H9 (cell line): ENCODE results near the gene XPR1. TPM values are rescaled to one million over a fixed set of nuclear protein-coding genes. Genes with fewer than 3 reads are reported as not detected.

Experiments
- DNase-seq: peaks from one replicate; pipeline ENCODE4 v3.0.0-alpha.2; 2017
- H2AFZ ChIP-seq: one replicate; pipeline ENCODE4 v1.6.1; 2013; ENCODE audit warnings: mild to moderate bottlenecking, low read length, control low read depth, moderate library complexity
- H2AK5ac ChIP-seq: 2 replicates; pipeline ENCODE4 v1.6.1; 2013; ENCODE audit warnings: low read length, control low read depth, mixed read lengths; ENCODE audit not compliant: insufficient read length
- H2BK120ac ChIP-seq: one replicate; pipeline ENCODE4 v1.6.1; 2013; ENCODE audit warnings: low read depth, mild to moderate bottlenecking, low read length, control low read depth, inconsistent platforms; ENCODE audit not compliant: poor library complexity, severe bottlenecking
- H2BK12ac ChIP-seq: 2 replicates; pipeline ENCODE4 v1.6.1; 2013; ENCODE audit warnings: low read length, control low read depth, mixed read lengths, low read depth; ENCODE audit not compliant: insufficient read length
- H2BK15ac ChIP-seq: 2 replicates; pipeline ENCODE4 v1.6.1; 2013; ENCODE audit warnings: low read depth, low read length, control low read depth
- H2BK20ac ChIP-seq: one replicate; pipeline ENCODE4 v1.6.1; 2013; ENCODE audit warnings: low read depth, mild to moderate bottlenecking, low read length, control low read depth, inconsistent platforms; ENCODE audit not compliant: poor library complexity, severe bottlenecking
- H2BK5ac ChIP-seq: 2 replicates; pipeline ENCODE4 v1.6.1; 2013; ENCODE audit warnings: low read length, control low read depth, mixed read lengths; ENCODE audit not compliant: insufficient read length
- H3K14ac ChIP-seq: 2 replicates; pipeline ENCODE4 v1.6.1; 2013; ENCODE audit warnings: low read length, control low read depth; ENCODE audit not compliant: insufficient read depth
- H3K18ac ChIP-seq: 2 replicates; pipeline ENCODE4 v1.6.1; 2013; ENCODE audit warnings: low read depth, mild to moderate bottlenecking, mixed read lengths, low read length, control low read depth; ENCODE audit not compliant: insufficient read length
- H3K23ac ChIP-seq: 2 replicates; pipeline ENCODE4 v1.6.1; 2013; ENCODE audit warnings: low read length, control low read depth, mixed read lengths, low read depth; ENCODE audit not compliant: insufficient read length
- H3K23me2 ChIP-seq: 2 replicates; pipeline ENCODE4 v1.6.1; 2013; ENCODE audit warnings: low read depth, mild to moderate bottlenecking, mixed read lengths, low read length, control low read depth; ENCODE audit not compliant: insufficient read length, poor library complexity, severe bottlenecking
- H3K27ac ChIP-seq: 2 replicates; pipeline ENCODE4 v1.5.1; 2013; ENCODE audit warnings: low read length, control low read depth, mixed read lengths, low read depth; ENCODE audit not compliant: insufficient read length
- H3K27me3 ChIP-seq: 2 replicates; pipeline ENCODE4 v1.6.1; 2013; ENCODE audit warnings: low read length, control low read depth, inconsistent platforms; ENCODE audit not compliant: insufficient read depth
- H3K4ac ChIP-seq: 2 replicates; pipeline ENCODE4 v1.6.1; 2013; ENCODE audit warnings: low read depth, mild to moderate bottlenecking, control low read depth, inconsistent platforms, low read length, moderate library complexity
- H3K4me1 ChIP-seq: 2 replicates; pipeline ENCODE4 v1.6.1; 2013; ENCODE audit warnings: low read length, control low read depth, inconsistent platforms; ENCODE audit not compliant: insufficient read depth
- H3K4me2 ChIP-seq: 2 replicates; pipeline ENCODE4 v1.6.1; 2013; ENCODE audit warnings: low read length, control low read depth, mixed read lengths; ENCODE audit not compliant: insufficient read length, insufficient read depth
- H3K56ac ChIP-seq: 2 replicates; pipeline ENCODE4 v1.6.1; 2013; ENCODE audit warnings: low read depth, mild to moderate bottlenecking, mixed read lengths, low read length, control low read depth; ENCODE audit not compliant: insufficient read length
- H3K79me1 ChIP-seq: 2 replicates; pipeline ENCODE4 v1.6.1; 2013; ENCODE audit warnings: low read depth, mild to moderate bottlenecking, moderate library complexity, low read length, control low read depth, inconsistent platforms; ENCODE audit not compliant: insufficient read depth, poor library complexity, severe bottlenecking
- H3K79me2 ChIP-seq: 2 replicates; pipeline ENCODE4 v1.6.1; 2013; ENCODE audit warnings: low read length, control low read depth, inconsistent platforms; ENCODE audit not compliant: insufficient read depth
- H3K9ac ChIP-seq: 2 replicates; pipeline ENCODE4 v1.6.1; 2013; ENCODE audit warnings: low read length, control low read depth, mixed read lengths; ENCODE audit not compliant: insufficient read length; ENCODE audit errors: extremely low read depth
- H3K9me3 ChIP-seq: one replicate; pipeline ENCODE4 v1.6.1; 2013; ENCODE audit warnings: low read depth, low read length, inconsistent platforms; ENCODE audit not compliant: control insufficient read depth
- H3T11ph ChIP-seq: one replicate; pipeline ENCODE4 v1.6.1; 2013; ENCODE audit warnings: mild to moderate bottlenecking, low read length, control low read depth, inconsistent platforms
- H4K20me1 ChIP-seq: one replicate; pipeline ENCODE4 v1.6.1; 2013; ENCODE audit not compliant: control insufficient read depth, insufficient read length, insufficient read depth
- H4K5ac ChIP-seq: 2 replicates; pipeline ENCODE4 v1.6.1; 2013; ENCODE audit warnings: low read depth, mild to moderate bottlenecking, mixed read lengths, low read length, control low read depth; ENCODE audit not compliant: insufficient read length
- H4K8ac ChIP-seq: replicated peaks from 2 replicates; pipeline ENCODE4 v1.6.1; 2013; ENCODE audit warnings: low read length, control low read depth, mixed read lengths, low read depth; ENCODE audit not compliant: insufficient read length
- H4K91ac ChIP-seq: 2 replicates; pipeline ENCODE4 v1.6.1; 2013; ENCODE audit warnings: low read depth, mild to moderate bottlenecking, moderate library complexity, mixed read lengths, low read length, control low read depth; ENCODE audit not compliant: insufficient read length
- H3K27ac Mint-ChIP-seq, 3 experiments: 2 replicates in 2 of 3; 3 replicates in 1 of 3; pipeline ENCODE4 v1.8.0; 2020 to 2021; ENCODE audit warnings: mixed read lengths in 3 of 3, mild to moderate bottlenecking in 1 of 3, moderate library complexity in 1 of 3
- H3K27me3 Mint-ChIP-seq: 2 replicates; pipeline ENCODE4 v1.8.0; 2021; ENCODE audit warnings: low read depth, mild to moderate bottlenecking, moderate library complexity, mixed read lengths
- H3K36me3 Mint-ChIP-seq, 3 experiments: 2 replicates in 2 of 3; 3 replicates in 1 of 3; pipeline ENCODE4 v1.8.0; 2020 to 2021; ENCODE audit warnings: low read depth in 3 of 3, mixed read lengths in 3 of 3; ENCODE audit not compliant: insufficient read depth in 1 of 3
- H3K4me1 Mint-ChIP-seq, 2 experiments: 2 replicates each; pipeline ENCODE4 v1.8.0; 2020; ENCODE audit warnings: mixed read lengths in 2 of 2
- H3K4me3 Mint-ChIP-seq, 2 experiments: 2 replicates in 1 of 2; 3 replicates in 1 of 2; pipeline ENCODE4 v1.8.0; 2020 to 2021; ENCODE audit warnings: mild to moderate bottlenecking in 2 of 2, mixed read lengths in 2 of 2, moderate library complexity in 1 of 2
- H3K9me3 Mint-ChIP-seq, 2 experiments: 2 replicates in 1 of 2; 3 replicates in 1 of 2; pipeline ENCODE4 v1.8.0; 2020; ENCODE audit warnings: mild to moderate bottlenecking in 2 of 2, mixed read lengths in 2 of 2, moderate library complexity in 1 of 2
- WGBS: extraction: QIAGEN DNeasy Blood & Tissue Kit; methylation state at CpG from one replicate; pipeline ENCODE4 v1.1.7; 2013; ENCODE audit warnings: missing lambda C conversion rate, low lambda C conversion rate, mixed read lengths; ENCODE audit not compliant: insufficient read length; ENCODE audit errors: extremely low coverage; 5-methylcytosine and 5-hydroxymethylcytosine counted together
- total RNA-seq: library from RNA; stranded (reverse); gene quantifications from 2 replicates; pipeline ENCODE4 v1.2.1, GENCODE V29; 2021
- TF ChIP-seq, protein P1 (sequence below): fragments of 200-600 bp; sonication (generic); conservative IDR thresholded peaks from 3 replicates; pipeline ENCODE4 v1.8.0; 2021; ENCODE audit warnings: antibody characterized with exemption, mild to moderate bottlenecking

XPR1 gene
- total RNA-seq, 1 experiment from 2014 or later = 34.1 TPM

DNA sequence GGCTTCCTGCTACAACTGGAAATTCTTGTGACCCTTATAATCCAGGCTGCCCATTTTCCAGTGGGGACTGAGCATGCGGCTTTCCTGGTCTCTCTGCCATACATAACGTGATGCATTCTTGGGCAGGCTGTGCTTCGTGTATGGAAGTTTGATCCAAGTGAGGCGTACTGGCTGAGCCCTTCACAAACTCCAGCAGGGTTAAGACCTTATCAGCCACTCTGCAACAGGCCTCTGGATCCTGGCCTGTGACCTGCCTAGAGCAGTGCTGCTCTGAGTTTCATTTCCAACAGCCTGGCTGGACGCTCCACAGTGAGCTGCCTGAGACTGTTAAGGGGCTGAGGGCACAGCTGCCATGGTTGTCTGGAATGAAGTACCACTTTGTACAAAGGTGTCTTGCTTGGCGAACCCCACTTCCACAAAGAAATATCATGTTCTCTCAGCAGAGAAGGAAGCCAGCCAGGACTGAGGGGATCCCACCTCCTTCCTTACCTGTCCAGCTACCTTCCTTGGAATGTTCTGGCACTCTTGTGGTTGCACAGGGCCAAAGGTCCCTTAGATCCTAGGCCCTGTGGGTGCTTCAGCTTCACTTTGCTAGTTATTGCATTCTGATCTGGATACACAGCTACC, 28.5 kb upstream of the XPR1 start:
- Histone ChIP-seq H3K4ac (no peak overlapping the region), H3K14ac (no peak overlapping the region), H3K9ac (no peak overlapping the region), H2BK12ac (no peak overlapping the region), H2BK120ac (no peak overlapping the region), H3K79me1 (no peaks in the 10 kb centered on the region), H2BK5ac (no peak overlapping the region), H3K4me1 (no peaks in the 10 kb centered on the region), H4K91ac (no peak overlapping the region), H3K23me2 (no peaks in the 10 kb centered on the region), H3K79me2 (no peaks in the 10 kb centered on the region), H3K27me3 (no peaks in the 10 kb centered on the region; the same call in 1 of the 2 replicates), H3T11ph (no peak overlapping the region), H2BK15ac (no peak overlapping the region), H3K18ac (no peak overlapping the region), H2BK20ac (no peak overlapping the region), H3K23ac (no peak overlapping the region), H4K8ac (no peak overlapping the region), H3K4me2 (no peak overlapping the region), H2AFZ (no peak overlapping the region), H2AK5ac (no peak overlapping the region), H3K56ac (no peak overlapping the region), H4K5ac (no peak overlapping the region), H3K27ac (no peak overlapping the region), H4K20me1 (no peaks in the 10 kb centered on the region), H3K9me3 (no peaks in the 10 kb centered on the region)
- Mint-ChIP-seq H3K27me3 (peaks cover 4% of the 10 kb centered on the region), H3K4me3 (no peak overlapping the region), H3K36me3 (no peaks in the 10 kb centered on the region), H3K9me3 (no peaks in the 10 kb centered on the region), H3K4me1 (peaks cover 10% of the 10 kb centered on the region in 2 experiments), H3K27ac (peak overlapping the region in 1 of 3 experiments; percentile 6; a peak in 1 of 7 replicates)
- no CpG with 5 or more reads among the region's 6 CpGs for WGBS
- no peak for DNase-seq
- TF ChIP-seq, protein P1, sequence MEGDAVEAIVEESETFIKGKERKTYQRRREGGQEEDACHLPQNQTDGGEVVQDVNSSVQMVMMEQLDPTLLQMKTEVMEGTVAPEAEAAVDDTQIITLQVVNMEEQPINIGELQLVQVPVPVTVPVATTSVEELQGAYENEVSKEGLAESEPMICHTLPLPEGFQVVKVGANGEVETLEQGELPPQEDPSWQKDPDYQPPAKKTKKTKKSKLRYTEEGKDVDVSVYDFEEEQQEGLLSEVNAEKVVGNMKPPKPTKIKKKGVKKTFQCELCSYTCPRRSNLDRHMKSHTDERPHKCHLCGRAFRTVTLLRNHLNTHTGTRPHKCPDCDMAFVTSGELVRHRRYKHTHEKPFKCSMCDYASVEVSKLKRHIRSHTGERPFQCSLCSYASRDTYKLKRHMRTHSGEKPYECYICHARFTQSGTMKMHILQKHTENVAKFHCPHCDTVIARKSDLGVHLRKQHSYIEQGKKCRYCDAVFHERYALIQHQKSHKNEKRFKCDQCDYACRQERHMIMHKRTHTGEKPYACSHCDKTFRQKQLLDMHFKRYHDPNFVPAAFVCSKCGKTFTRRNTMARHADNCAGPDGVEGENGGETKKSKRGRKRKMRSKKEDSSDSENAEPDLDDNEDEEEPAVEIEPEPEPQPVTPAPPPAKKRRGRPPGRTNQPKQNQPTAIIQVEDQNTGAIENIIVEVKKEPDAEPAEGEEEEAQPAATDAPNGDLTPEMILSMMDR = no peak
